Memory B cell (primary cell): ENCODE measurements around the gene TMC6.
"Not testable (repeated sequence)": the region's sequence is repeated elsewhere in the genome, so short reads cannot be mapped to it uniquely, and the experiment has no call there.

ENCODE experiments used
- ATAC-seq: fragments of 150-1000 bp; cut with Tn5 transposase; 2 replicates; pipeline ENCODE4 v1.10.0; 2021; ENCODE audit warnings: low read depth, mild to moderate bottlenecking, moderate library complexity
- DNase-seq, 2 donors: peaks; one replicate each; pipeline ENCODE4 v3.0.0; 2022; ENCODE audit warnings: low spot score in 2 of 2
- H3K27ac Mint-ChIP-seq: one replicate; pipeline ENCODE4 v1.8.0; 2022; ENCODE audit warnings: mild to moderate bottlenecking, moderate library complexity, mixed read lengths
- H3K27me3 Mint-ChIP-seq: one replicate; pipeline ENCODE4 v1.8.0; 2022; ENCODE audit warnings: mixed read lengths
- H3K36me3 Mint-ChIP-seq: one replicate; pipeline ENCODE4 v1.8.0; 2022; ENCODE audit warnings: mild to moderate bottlenecking, mixed read lengths
- H3K4me1 Mint-ChIP-seq: one replicate; pipeline ENCODE4 v1.8.0; 2022; ENCODE audit warnings: mixed read lengths
- H3K4me3 Mint-ChIP-seq: one replicate; pipeline ENCODE4 v1.8.0; 2022; ENCODE audit warnings: mild to moderate bottlenecking, moderate library complexity, mixed read lengths
- H3K9me3 Mint-ChIP-seq: one replicate; pipeline ENCODE4 v1.8.0; 2022; ENCODE audit warnings: mixed read lengths

The TMC6 gene

DNA sequence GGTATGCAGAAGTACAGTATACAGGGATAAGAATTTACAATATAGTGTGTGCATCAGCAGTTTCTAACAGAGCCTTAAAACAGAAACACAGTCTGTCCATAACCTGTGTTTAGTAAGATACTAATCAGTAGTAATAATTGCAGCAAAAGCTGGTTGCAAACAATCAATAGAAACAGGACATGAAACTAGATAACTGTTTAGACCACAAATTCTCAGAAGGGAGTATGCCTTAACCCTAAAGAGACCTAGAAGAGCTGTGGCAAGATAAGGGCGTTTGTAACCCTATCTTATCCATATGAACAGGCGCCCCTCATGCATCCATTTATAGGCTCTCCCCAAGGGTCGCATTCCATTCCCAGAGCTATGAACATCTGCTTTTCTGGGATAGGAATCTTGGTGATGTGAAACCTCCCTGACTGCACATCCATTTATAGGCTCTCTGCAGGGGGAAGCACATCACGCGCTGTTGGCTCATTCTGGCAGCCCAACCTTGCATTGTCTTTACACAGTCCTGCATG is 46.1 kb downstream of the TMC6 start:
- peaks cover 31% of the 10 kb centered on the region for H3K36me3 Mint-ChIP-seq
- not testable (repeated sequence) for DNase-seq, H3K9me3 Mint-ChIP-seq, ATAC-seq, H3K4me1 Mint-ChIP-seq, H3K27me3 Mint-ChIP-seq, H3K27ac Mint-ChIP-seq, H3K4me3 Mint-ChIP-seq

GRCh38 chr17:78081551-78081950 is 47.0 kb downstream of the TMC6 start:
- H3K9me3 Mint-ChIP-seq: no peaks in the 10 kb centered on the region
- ATAC-seq: no peak
- no peak overlapping the region for H3K4me3 Mint-ChIP-seq
- H3K36me3 Mint-ChIP-seq: peaks cover 30% of the 10 kb centered on the region
- DNase-seq: no peak
- no peaks in the 10 kb centered on the region for H3K27me3 Mint-ChIP-seq
- no peak overlapping the region for H3K27ac Mint-ChIP-seq
- peaks cover 2% of the 10 kb centered on the region for H3K4me1 Mint-ChIP-seq

DNA sequence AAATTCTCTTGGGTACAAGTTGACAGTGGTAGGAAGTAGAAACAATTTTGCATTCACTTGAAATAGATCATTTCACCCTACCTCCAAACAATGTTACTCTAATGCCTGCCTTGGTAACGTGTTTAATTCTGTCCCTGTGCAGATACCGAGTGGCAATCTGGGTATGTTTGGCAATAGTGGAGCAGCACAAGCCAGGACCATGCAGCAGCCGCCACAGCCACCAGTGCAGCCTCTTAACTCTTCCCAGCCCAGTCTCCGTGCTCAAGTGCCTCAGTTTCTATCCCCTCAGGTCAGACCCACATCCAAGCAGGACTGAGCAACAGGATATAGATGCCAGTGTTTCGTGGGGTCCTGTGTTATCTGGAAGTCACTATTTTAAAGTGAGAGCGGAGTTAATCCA is 49.3 kb downstream of the TMC6 start:
- ATAC-seq (no peak), DNase-seq (no peak)
- no peak overlapping the region for H3K27ac Mint-ChIP-seq
- no peak overlapping the region for H3K4me3 Mint-ChIP-seq
- H3K27me3 Mint-ChIP-seq: no peaks in the 10 kb centered on the region
- H3K36me3 Mint-ChIP-seq: peaks cover 40% of the 10 kb centered on the region
- peaks cover 2% of the 10 kb centered on the region for H3K4me1 Mint-ChIP-seq
- no peaks in the 10 kb centered on the region for H3K9me3 Mint-ChIP-seq

DNA sequence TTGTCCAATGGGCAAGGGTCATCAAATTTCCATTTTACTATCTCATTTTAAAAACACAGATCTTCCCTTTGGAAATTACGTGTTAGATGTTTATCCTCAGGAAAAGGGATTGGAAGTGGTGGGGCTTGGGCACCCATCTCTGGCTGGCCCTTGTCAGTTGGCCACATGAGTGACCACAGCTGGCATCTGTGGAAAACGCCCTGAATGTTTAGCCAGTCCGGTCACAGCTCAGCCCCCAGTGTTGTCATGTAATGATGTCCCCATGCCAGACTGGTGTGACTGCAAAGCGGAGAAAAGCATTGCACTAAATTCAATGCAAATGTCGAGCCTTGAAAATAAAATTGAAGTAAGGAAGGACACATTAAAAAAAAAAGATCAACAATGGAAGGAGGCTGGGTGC is 53.0 kb downstream of the TMC6 start:
- Mint-ChIP-seq H3K9me3 (no peaks in the 10 kb centered on the region), H3K4me3 (no peak overlapping the region), H3K27ac (no peak overlapping the region), H3K27me3 (no peaks in the 10 kb centered on the region), H3K4me1 (no peaks in the 10 kb centered on the region), H3K36me3 (peaks cover 45% of the 10 kb centered on the region)
- ATAC-seq (no peak), DNase-seq (no peak)

DNA sequence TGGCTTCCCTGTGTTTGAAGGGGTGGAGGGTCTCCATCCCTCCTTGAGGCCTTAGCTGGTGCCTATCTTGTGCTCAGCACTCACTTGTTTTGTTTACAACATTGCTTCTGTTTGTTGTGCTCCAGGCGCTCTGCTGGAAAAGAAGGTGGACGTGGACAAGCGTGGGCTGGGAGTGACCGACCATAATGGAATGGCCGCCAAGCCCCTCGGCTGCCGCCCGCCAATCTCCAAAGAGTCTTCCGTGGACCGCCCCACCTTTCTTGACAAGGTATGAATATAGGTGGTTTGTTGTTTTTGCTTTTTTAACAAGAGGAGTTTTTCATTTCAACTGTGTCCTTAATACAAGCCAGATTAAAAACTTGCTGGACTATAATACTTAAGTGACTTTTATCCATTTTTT is 53.5 kb downstream of the TMC6 start:
- Mint-ChIP-seq H3K4me3 (no peak overlapping the region), H3K9me3 (no peaks in the 10 kb centered on the region), H3K27me3 (no peaks in the 10 kb centered on the region), H3K36me3 (peaks cover 45% of the 10 kb centered on the region), H3K4me1 (no peaks in the 10 kb centered on the region), H3K27ac (no peak overlapping the region)
- DNase-seq (no peak), ATAC-seq (no peak)

DNA sequence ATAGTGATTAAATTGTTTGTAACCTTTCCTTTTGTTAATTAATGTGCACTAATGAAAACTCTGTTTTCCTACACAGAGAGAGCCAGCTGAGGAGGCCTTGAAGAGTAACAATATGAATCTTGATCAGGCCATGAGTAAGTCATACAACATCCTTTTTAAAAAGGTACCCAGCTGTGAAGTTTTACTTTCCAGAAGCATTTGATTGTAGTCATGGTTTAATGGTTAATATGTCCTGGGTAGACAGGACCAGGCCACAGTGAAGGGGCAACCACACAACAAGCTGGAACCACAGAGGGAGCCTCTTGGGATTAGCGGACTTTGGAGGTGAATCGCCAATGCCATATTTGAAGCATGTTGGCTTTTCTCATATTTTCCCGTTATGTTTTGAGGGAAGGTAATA is 55.6 kb downstream of the TMC6 start:
- H3K27ac Mint-ChIP-seq: no peak overlapping the region
- H3K4me1 Mint-ChIP-seq: no peaks in the 10 kb centered on the region
- H3K36me3 Mint-ChIP-seq: peaks cover 33% of the 10 kb centered on the region
- no peaks in the 10 kb centered on the region for H3K9me3 Mint-ChIP-seq
- ATAC-seq (no peak), DNase-seq (no peak)
- no peak overlapping the region for H3K4me3 Mint-ChIP-seq
- H3K27me3 Mint-ChIP-seq: no peaks in the 10 kb centered on the region

GRCh38 chr17:78069695-78070094 is 58.9 kb downstream of the TMC6 start:
- no peak for ATAC-seq
- Mint-ChIP-seq H3K9me3 (no peaks in the 10 kb centered on the region), H3K4me1 (no peaks in the 10 kb centered on the region), H3K36me3 (peaks cover 24% of the 10 kb centered on the region), H3K27ac (no peak overlapping the region), H3K4me3 (no peak overlapping the region), H3K27me3 (no peaks in the 10 kb centered on the region)
- DNase-seq: no peak

- not testable (repeated sequence) for H3K27ac Mint-ChIP-seq, ATAC-seq, H3K4me3 Mint-ChIP-seq, H3K4me1 Mint-ChIP-seq, H3K9me3 Mint-ChIP-seq, DNase-seq, H3K27me3 Mint-ChIP-seq
- H3K36me3 Mint-ChIP-seq: peaks cover 10% of the 10 kb centered on the region
Measured at GRCh38 chr17:78066976-78067375, 61.6 kb downstream of the TMC6 start.

DNA sequence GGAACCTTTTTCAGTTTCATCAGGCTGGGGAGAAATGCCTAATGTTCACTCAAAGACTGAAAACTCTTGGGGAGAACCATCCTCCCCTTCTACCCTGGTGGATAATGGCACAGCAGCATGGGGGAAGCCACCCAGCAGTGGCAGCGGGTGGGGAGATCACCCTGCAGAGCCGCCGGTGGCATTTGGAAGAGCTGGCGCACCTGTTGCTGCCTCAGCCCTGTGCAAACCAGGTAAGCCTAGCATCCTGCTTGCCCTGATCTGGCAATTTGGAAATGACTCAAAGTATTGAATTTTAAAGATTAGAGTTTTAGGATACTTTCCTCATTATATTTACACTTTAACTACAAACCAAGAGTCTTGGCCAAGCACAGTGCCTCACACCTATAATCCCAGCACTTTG is 63.8 kb downstream of the TMC6 start:
- no peak overlapping the region for H3K4me3 Mint-ChIP-seq
- no peak for DNase-seq
- peaks cover 5% of the 10 kb centered on the region for H3K4me1 Mint-ChIP-seq
- peaks cover 9% of the 10 kb centered on the region for H3K36me3 Mint-ChIP-seq
- H3K9me3 Mint-ChIP-seq: no peaks in the 10 kb centered on the region
- no peaks in the 10 kb centered on the region for H3K27me3 Mint-ChIP-seq
- H3K27ac Mint-ChIP-seq: no peak overlapping the region
- no peak for ATAC-seq

DNA sequence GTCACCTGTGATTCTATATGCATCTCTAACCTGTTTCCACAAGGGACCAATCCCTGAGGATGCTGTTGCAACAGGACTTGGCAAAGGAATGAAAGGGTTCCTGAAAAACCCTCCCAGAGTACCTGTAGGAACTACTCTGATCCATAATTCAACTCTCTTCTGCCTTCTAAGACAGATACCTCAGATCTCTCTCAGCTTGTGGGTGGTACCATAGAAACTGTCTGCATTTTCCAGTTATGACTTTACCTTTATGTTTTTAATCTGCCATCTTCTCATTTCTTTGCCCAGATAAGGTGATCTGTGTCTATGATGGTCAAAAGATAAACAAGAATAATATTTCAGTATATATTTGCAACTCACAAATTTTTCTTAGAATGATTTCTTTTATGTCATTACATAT is 65.1 kb downstream of the TMC6 start:
- no peak overlapping the region for H3K27ac Mint-ChIP-seq
- peaks cover 9% of the 10 kb centered on the region for H3K36me3 Mint-ChIP-seq
- H3K9me3 Mint-ChIP-seq: no peaks in the 10 kb centered on the region
- ATAC-seq: no peak
- peaks cover 5% of the 10 kb centered on the region for H3K4me1 Mint-ChIP-seq
- no peak overlapping the region for H3K4me3 Mint-ChIP-seq
- DNase-seq: no peak
- H3K27me3 Mint-ChIP-seq: no peaks in the 10 kb centered on the region

DNA sequence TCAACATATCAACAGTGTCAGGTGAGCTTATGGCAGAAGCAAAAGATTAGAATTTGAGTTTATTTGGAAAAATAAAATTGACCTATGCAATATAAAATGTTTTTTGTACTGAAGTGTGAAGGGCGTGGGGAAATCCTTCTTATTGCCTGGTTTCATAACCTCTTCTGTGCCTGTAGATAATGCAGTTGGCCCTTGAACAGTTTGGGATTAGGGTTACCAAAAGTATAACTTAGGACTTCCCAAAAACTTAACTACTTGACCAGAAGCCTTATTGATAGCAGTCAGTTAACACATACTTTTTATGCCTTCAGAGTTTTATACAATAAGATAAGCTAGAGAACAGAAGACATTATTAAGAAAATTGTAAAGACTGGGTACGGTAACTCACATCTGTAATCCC is 66.0 kb downstream of the TMC6 start:
- H3K4me3 Mint-ChIP-seq: no peak overlapping the region
- H3K36me3 Mint-ChIP-seq: peaks cover 5% of the 10 kb centered on the region
- H3K27ac Mint-ChIP-seq: no peak overlapping the region
- H3K9me3 Mint-ChIP-seq: no peaks in the 10 kb centered on the region
- no peaks in the 10 kb centered on the region for H3K27me3 Mint-ChIP-seq
- DNase-seq (no peak), ATAC-seq (no peak)
- peaks cover 5% of the 10 kb centered on the region for H3K4me1 Mint-ChIP-seq
